GM23338 (cell line): ENCODE measurements around the gene GAS1.

Experiments
- CREB1 ChIP-seq: fragments of 250-450 bp; sonication (Bioruptor Pico); IDR thresholded peaks from 2 replicates; pipeline ENCODE4 v1.5.0; 2020; ENCODE audit warnings: low read depth, mild to moderate bottlenecking, moderate library complexity
- EZH2 ChIP-seq: fragments of 200-600 bp; sonication (generic); IDR thresholded peaks from one replicate; pipeline ENCODE4 v1.8.0; 2017; ENCODE audit warnings: antibody characterized with exemption, mild to moderate bottlenecking, low read depth; ENCODE audit not compliant: unreplicated experiment
- EZH2phosphoT487 ChIP-seq: fragments of 200-600 bp; sonication (generic); IDR thresholded peaks from one replicate; pipeline ENCODE4 v1.8.1; 2018; ENCODE audit warnings: antibody characterized with exemption; ENCODE audit not compliant: unreplicated experiment
- JUNB ChIP-seq: IDR thresholded peaks from one replicate; pipeline ENCODE4 v1.6.1; 2016; ENCODE audit warnings: antibody characterized with exemption; ENCODE audit not compliant: unreplicated experiment
- NANOG ChIP-seq: IDR thresholded peaks from 2 replicates; pipeline ENCODE4 v1.6.1; 2016; ENCODE audit warnings: antibody characterized with exemption, borderline replicate concordance
- POLR2AphosphoS5 ChIP-seq: IDR thresholded peaks from 2 replicates; pipeline ENCODE4 v1.6.1; 2016; ENCODE audit warnings: antibody characterized with exemption, low read depth
- REST ChIP-seq: IDR thresholded peaks from one replicate; pipeline ENCODE4 v1.6.1; 2018; ENCODE audit warnings: antibody characterized with exemption; ENCODE audit not compliant: unreplicated experiment
- STAT1 ChIP-seq: IDR thresholded peaks from one replicate; pipeline ENCODE4 v1.6.1; 2016; ENCODE audit warnings: antibody characterized with exemption; ENCODE audit not compliant: unreplicated experiment
- ZNF114 ChIP-seq: fragments of 250-450 bp; sonication (Bioruptor Pico); IDR thresholded peaks from 2 replicates; pipeline ENCODE4 v1.5.0; 2020; ENCODE audit warnings: mild to moderate bottlenecking, moderate library complexity
- ZNF331 ChIP-seq: fragments of 250-450 bp; sonication (Bioruptor Pico); IDR thresholded peaks from 2 replicates; pipeline ENCODE4 v1.5.0; 2020; ENCODE audit warnings: low read depth, mild to moderate bottlenecking, moderate library complexity
- TF ChIP-seq, protein P1 (sequence below), 2 experiments: fragments of 200-600 bp in 1 of 2; sonication (generic) in 1 of 2; conservative IDR thresholded peaks; 2 replicates each; pipeline versions ENCODE4 v1.5.1 to v1.6.1; 2016 to 2017; ENCODE audit warnings: antibody characterized with exemption in 2 of 2, low read depth in 2 of 2, mild to moderate bottlenecking in 2 of 2, moderate library complexity in 1 of 2
- TF ChIP-seq, protein P2 (sequence below): IDR thresholded peaks from 2 replicates; pipeline ENCODE4 v1.6.1; 2016; ENCODE audit warnings: antibody characterized with exemption
- TF ChIP-seq, protein P3 (sequence below): fragments of 250-450 bp; sonication (Bioruptor Pico); IDR thresholded peaks from 2 replicates; pipeline ENCODE4 v1.5.0; 2020; ENCODE audit warnings: mild to moderate bottlenecking, moderate library complexity

GRCh38 chr9:86993830-86994229 lies 46.5 kb upstream of the GAS1 start:
- TF ChIP-seq, protein P1, sequence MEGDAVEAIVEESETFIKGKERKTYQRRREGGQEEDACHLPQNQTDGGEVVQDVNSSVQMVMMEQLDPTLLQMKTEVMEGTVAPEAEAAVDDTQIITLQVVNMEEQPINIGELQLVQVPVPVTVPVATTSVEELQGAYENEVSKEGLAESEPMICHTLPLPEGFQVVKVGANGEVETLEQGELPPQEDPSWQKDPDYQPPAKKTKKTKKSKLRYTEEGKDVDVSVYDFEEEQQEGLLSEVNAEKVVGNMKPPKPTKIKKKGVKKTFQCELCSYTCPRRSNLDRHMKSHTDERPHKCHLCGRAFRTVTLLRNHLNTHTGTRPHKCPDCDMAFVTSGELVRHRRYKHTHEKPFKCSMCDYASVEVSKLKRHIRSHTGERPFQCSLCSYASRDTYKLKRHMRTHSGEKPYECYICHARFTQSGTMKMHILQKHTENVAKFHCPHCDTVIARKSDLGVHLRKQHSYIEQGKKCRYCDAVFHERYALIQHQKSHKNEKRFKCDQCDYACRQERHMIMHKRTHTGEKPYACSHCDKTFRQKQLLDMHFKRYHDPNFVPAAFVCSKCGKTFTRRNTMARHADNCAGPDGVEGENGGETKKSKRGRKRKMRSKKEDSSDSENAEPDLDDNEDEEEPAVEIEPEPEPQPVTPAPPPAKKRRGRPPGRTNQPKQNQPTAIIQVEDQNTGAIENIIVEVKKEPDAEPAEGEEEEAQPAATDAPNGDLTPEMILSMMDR (conservative IDR thresholded peaks at IDR 0.05; ENCODE audit: low read depth in 2 of 2) = no peak
- TF ChIP-seq EZH2 (no peak), POLR2AphosphoS5 (no peak), REST (no peak), STAT1 (no peak), EZH2phosphoT487 (no peak), ZNF114 (CRISPR knock-in tag) (no peak), NANOG (no peak), CREB1 (no peak), JUNB (no peak), ZNF331 (CRISPR knock-in tag) (no peak)
- TF ChIP-seq, protein P2, sequence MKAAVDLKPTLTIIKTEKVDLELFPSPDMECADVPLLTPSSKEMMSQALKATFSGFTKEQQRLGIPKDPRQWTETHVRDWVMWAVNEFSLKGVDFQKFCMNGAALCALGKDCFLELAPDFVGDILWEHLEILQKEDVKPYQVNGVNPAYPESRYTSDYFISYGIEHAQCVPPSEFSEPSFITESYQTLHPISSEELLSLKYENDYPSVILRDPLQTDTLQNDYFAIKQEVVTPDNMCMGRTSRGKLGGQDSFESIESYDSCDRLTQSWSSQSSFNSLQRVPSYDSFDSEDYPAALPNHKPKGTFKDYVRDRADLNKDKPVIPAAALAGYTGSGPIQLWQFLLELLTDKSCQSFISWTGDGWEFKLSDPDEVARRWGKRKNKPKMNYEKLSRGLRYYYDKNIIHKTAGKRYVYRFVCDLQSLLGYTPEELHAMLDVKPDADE = no peak
- TF ChIP-seq, protein P3, sequence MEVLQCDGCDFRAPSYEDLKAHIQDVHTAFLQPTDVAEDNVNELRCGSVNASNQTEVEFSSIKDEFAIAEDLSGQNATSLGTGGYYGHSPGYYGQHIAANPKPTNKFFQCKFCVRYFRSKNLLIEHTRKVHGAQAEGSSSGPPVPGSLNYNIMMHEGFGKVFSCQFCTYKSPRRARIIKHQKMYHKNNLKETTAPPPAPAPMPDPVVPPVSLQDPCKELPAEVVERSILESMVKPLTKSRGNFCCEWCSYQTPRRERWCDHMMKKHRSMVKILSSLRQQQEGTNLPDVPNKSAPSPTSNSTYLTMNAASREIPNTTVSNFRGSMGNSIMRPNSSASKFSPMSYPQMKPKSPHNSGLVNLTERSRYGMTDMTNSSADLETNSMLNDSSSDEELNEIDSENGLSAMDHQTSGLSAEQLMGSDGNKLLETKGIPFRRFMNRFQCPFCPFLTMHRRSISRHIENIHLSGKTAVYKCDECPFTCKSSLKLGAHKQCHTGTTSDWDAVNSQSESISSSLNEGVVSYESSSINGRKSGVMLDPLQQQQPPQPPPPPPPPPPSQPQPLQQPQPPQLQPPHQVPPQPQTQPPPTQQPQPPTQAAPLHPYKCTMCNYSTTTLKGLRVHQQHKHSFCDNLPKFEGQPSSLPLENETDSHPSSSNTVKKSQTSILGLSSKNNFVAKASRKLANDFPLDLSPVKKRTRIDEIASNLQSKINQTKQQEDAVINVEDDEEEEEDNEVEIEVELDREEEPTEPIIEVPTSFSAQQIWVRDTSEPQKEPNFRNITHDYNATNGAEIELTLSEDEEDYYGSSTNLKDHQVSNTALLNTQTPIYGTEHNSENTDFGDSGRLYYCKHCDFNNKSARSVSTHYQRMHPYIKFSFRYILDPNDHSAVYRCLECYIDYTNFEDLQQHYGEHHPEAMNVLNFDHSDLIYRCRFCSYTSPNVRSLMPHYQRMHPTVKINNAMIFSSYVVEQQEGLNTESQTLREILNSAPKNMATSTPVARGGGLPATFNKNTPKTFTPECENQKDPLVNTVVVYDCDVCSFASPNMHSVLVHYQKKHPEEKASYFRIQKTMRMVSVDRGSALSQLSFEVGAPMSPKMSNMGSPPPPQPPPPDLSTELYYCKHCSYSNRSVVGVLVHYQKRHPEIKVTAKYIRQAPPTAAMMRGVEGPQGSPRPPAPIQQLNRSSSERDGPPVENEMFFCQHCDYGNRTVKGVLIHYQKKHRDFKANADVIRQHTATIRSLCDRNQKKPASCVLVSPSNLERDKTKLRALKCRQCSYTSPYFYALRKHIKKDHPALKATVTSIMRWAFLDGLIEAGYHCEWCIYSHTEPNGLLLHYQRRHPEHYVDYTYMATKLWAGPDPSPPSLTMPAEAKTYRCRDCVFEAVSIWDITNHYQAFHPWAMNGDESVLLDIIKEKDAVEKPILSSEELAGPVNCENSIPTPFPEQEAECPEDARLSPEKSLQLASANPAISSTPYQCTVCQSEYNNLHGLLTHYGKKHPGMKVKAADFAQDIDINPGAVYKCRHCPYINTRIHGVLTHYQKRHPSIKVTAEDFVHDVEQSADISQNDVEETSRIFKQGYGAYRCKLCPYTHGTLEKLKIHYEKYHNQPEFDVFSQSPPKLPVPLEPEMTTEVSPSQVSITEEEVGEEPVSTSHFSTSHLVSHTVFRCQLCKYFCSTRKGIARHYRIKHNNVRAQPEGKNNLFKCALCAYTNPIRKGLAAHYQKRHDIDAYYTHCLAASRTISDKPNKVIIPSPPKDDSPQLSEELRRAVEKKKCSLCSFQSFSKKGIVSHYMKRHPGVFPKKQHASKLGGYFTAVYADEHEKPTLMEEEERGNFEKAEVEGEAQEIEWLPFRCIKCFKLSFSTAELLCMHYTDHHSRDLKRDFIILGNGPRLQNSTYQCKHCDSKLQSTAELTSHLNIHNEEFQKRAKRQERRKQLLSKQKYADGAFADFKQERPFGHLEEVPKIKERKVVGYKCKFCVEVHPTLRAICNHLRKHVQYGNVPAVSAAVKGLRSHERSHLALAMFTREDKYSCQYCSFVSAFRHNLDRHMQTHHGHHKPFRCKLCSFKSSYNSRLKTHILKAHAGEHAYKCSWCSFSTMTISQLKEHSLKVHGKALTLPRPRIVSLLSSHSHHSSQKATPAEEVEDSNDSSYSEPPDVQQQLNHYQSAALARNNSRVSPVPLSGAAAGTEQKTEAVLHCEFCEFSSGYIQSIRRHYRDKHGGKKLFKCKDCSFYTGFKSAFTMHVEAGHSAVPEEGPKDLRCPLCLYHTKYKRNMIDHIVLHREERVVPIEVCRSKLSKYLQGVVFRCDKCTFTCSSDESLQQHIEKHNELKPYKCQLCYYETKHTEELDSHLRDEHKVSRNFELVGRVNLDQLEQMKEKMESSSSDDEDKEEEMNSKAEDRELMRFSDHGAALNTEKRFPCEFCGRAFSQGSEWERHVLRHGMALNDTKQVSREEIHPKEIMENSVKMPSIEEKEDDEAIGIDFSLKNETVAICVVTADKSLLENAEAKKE (CRISPR knock-in tag) = no peak
